ACC112 (cell line): ENCODE data around the gene EMILIN2.
"Not testable (repeated sequence)": the region's sequence is repeated elsewhere in the genome, so short reads cannot be mapped to it uniquely, and the experiment has no call there.

Source experiments
- H2AFZ ChIP-seq: fragments of 200-600 bp; sonication (generic); one replicate; pipeline ENCODE4 v1.6.0; 2017; ENCODE audit warnings: antibody characterized with exemption, low read length; ENCODE audit not compliant: unreplicated experiment
- H3K27ac ChIP-seq: fragments of 200-600 bp; sonication (generic); 2 replicates; pipeline ENCODE4 v1.5.1; 2014; ENCODE audit warnings: low read depth, mild to moderate bottlenecking, antibody characterized with exemption, low read length, moderate library complexity
- H3K27me3 ChIP-seq: fragments of 200-600 bp; sonication (generic); 2 replicates; pipeline ENCODE4 v1.6.1; 2014; ENCODE audit warnings: mild to moderate bottlenecking, antibody characterized with exemption, low read length, moderate library complexity, mixed read lengths; ENCODE audit not compliant: insufficient read depth
- H3K36me3 ChIP-seq: fragments of 200-600 bp; sonication (generic); 2 replicates; pipeline ENCODE4 v1.6.1; 2016; ENCODE audit warnings: mild to moderate bottlenecking, antibody characterized with exemption, low read length, moderate library complexity, mixed read lengths; ENCODE audit not compliant: insufficient read depth
- H3K4me1 ChIP-seq: fragments of 200-600 bp; sonication (generic); one replicate; pipeline ENCODE4 v1.6.1; 2016; ENCODE audit warnings: low read length, mixed read lengths; ENCODE audit not compliant: insufficient read depth, unreplicated experiment, control insufficient read depth
- H3K4me3 ChIP-seq: fragments of 200-600 bp; sonication (generic); 2 replicates; pipeline ENCODE4 v1.5.1; 2014; ENCODE audit warnings: mild to moderate bottlenecking, low read depth, low read length
- H3K79me2 ChIP-seq: fragments of 200-600 bp; sonication (generic); one replicate; pipeline ENCODE4 v1.6.0; 2016; ENCODE audit warnings: low read length; ENCODE audit not compliant: control insufficient read depth, unreplicated experiment, insufficient read depth

Gene EMILIN2

GRCh38 chr18:2854875-2855274 lies 8.1 kb downstream of the EMILIN2 start:
- Histone ChIP-seq H3K27ac (no peak overlapping the region), H3K4me1 (peaks cover 25% of the 10 kb centered on the region), H3K27me3 (no peaks in the 10 kb centered on the region), H3K36me3 (no peaks in the 10 kb centered on the region), H3K4me3 (no peak overlapping the region), H3K79me2 (no peaks in the 10 kb centered on the region), H2AFZ (no peak overlapping the region)

GRCh38 chr18:2855560-2856350 lies 8.9 kb downstream of the EMILIN2 start:
- H3K27ac ChIP-seq: no peak overlapping the region
- no peak overlapping the region for H3K4me3 ChIP-seq
- H3K4me1 ChIP-seq: peaks cover 25% of the 10 kb centered on the region
- no peaks in the 10 kb centered on the region for H3K79me2 ChIP-seq
- no peak overlapping the region for H2AFZ ChIP-seq
- H3K36me3 ChIP-seq: no peaks in the 10 kb centered on the region
- no peaks in the 10 kb centered on the region for H3K27me3 ChIP-seq

- Histone ChIP-seq H3K4me3 (peak overlapping the region; percentile 7; the same call in 1 of the 2 replicates), H3K79me2 (no peaks in the 10 kb centered on the region), H3K4me1 (peaks cover 25% of the 10 kb centered on the region), H2AFZ (peak overlapping the region; percentile 8), H3K27ac (peak overlapping the region; percentile 78), H3K36me3 (no peaks in the 10 kb centered on the region), H3K27me3 (no peaks in the 10 kb centered on the region)
Measured at GRCh38 chr18:2856547-2857170, 9.9 kb downstream of the EMILIN2 start.

GRCh38 chr18:2857491-2858131 lies 10.8 kb downstream of the EMILIN2 start:
- H3K4me1 ChIP-seq: peaks cover 25% of the 10 kb centered on the region
- H3K36me3 ChIP-seq: no peaks in the 10 kb centered on the region
- H3K79me2 ChIP-seq: no peaks in the 10 kb centered on the region
- peak overlapping the region; percentile 7 for H3K4me3 ChIP-seq
- H3K27me3 ChIP-seq: no peaks in the 10 kb centered on the region
- peak overlapping the region; percentile 75 for H2AFZ ChIP-seq
- peak overlapping the region; percentile 78 for H3K27ac ChIP-seq

- H3K27me3 ChIP-seq, H3K4me3 ChIP-seq, H3K79me2 ChIP-seq, H3K27ac ChIP-seq, H2AFZ ChIP-seq, H3K36me3 ChIP-seq: not testable (repeated sequence)
- peaks cover 18% of the 10 kb centered on the region for H3K4me1 ChIP-seq
Measured at GRCh38 chr18:2860397-2860796, 13.6 kb downstream of the EMILIN2 start.

- not testable (repeated sequence) for H3K79me2 ChIP-seq, H3K27ac ChIP-seq, H3K36me3 ChIP-seq, H3K4me3 ChIP-seq, H2AFZ ChIP-seq, H3K4me1 ChIP-seq
- peaks cover 13% of the 10 kb centered on the region for H3K27me3 ChIP-seq
Measured at GRCh38 chr18:2863997-2864396, 17.2 kb downstream of the EMILIN2 start.

- peaks cover 17% of the 10 kb centered on the region for H3K27me3 ChIP-seq
- not testable (repeated sequence) for H3K4me3 ChIP-seq, H3K4me1 ChIP-seq, H2AFZ ChIP-seq, H3K27ac ChIP-seq, H3K36me3 ChIP-seq, H3K79me2 ChIP-seq
Measured at GRCh38 chr18:2866465-2866864, 19.7 kb downstream of the EMILIN2 start.

GRCh38 chr18:2869207-2869606 lies 22.4 kb downstream of the EMILIN2 start:
- no peak overlapping the region for H3K27ac ChIP-seq
- no peaks in the 10 kb centered on the region for H3K79me2 ChIP-seq
- no peak overlapping the region for H3K4me3 ChIP-seq
- peaks cover 17% of the 10 kb centered on the region for H3K27me3 ChIP-seq
- H3K4me1 ChIP-seq: no peaks in the 10 kb centered on the region
- no peak overlapping the region for H2AFZ ChIP-seq
- H3K36me3 ChIP-seq: no peaks in the 10 kb centered on the region

GRCh38 chr18:2871111-2871720 lies 24.4 kb downstream of the EMILIN2 start:
- Histone ChIP-seq H2AFZ (no peak overlapping the region), H3K79me2 (no peaks in the 10 kb centered on the region), H3K27me3 (peaks cover 13% of the 10 kb centered on the region), H3K36me3 (no peaks in the 10 kb centered on the region), H3K27ac (no peak overlapping the region), H3K4me3 (no peak overlapping the region), H3K4me1 (no peaks in the 10 kb centered on the region)

GRCh38 chr18:2872095-2872494 lies 25.3 kb downstream of the EMILIN2 start:
- H2AFZ ChIP-seq: no peak overlapping the region
- H3K79me2 ChIP-seq: no peaks in the 10 kb centered on the region
- no peak overlapping the region for H3K4me3 ChIP-seq
- H3K27ac ChIP-seq: no peak overlapping the region
- peaks cover 6% of the 10 kb centered on the region for H3K27me3 ChIP-seq
- no peaks in the 10 kb centered on the region for H3K4me1 ChIP-seq
- no peaks in the 10 kb centered on the region for H3K36me3 ChIP-seq
